ENCODE data around the gene FBXO33.

DNA sequence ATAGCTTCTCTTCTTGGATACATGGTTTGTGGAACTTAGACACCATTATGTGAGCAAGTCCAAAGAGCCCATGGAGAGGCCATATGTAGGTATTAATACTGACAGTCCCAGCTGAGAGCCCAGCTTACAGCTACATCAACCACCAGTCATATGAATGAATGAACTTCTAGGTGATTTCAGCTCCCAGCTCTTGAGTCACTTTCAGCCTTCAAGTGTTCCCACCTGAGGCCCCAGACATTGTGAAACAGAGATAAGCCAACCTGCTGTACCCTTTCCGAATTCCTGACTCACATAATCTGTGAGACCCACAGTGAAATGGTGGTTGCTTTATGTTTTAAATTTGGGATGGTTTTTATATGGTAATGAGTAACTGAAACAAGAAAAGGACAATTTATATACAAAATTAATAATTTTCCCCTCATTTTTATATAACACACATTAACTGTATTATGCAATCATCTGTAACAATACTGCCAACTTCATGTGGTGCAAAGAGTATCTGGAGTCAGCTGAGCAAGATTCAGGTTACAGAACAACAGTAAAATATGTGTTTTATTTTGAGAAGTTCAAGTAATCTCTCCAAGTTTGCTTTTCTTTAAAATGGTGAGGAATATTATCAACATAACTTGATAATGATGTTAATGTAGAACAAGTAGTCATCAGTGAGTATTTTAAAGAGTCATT is 27.7 kb upstream of the FBXO33 start:
- TF ChIP-seq, protein P1, sequence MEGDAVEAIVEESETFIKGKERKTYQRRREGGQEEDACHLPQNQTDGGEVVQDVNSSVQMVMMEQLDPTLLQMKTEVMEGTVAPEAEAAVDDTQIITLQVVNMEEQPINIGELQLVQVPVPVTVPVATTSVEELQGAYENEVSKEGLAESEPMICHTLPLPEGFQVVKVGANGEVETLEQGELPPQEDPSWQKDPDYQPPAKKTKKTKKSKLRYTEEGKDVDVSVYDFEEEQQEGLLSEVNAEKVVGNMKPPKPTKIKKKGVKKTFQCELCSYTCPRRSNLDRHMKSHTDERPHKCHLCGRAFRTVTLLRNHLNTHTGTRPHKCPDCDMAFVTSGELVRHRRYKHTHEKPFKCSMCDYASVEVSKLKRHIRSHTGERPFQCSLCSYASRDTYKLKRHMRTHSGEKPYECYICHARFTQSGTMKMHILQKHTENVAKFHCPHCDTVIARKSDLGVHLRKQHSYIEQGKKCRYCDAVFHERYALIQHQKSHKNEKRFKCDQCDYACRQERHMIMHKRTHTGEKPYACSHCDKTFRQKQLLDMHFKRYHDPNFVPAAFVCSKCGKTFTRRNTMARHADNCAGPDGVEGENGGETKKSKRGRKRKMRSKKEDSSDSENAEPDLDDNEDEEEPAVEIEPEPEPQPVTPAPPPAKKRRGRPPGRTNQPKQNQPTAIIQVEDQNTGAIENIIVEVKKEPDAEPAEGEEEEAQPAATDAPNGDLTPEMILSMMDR (IDR thresholded peaks at IDR 0.05; ENCODE audit: insufficient read depth, low read length, poor library complexity, severe bottlenecking) = no peak
- TF ChIP-seq EZH2phosphoT487 (conservative IDR thresholded peaks at IDR 0.05; ENCODE audit: low read length) = no peak
